Activated CD4-positive, CD25-positive, alpha-beta regulatory T cell treated with anti-CD3 and anti-CD28 coated beads, Interleukin-2, amount 50 U/mL, for 16 hours (primary cell): Measurements from ENCODE around the gene ULK4.
"Not testable (repeated sequence)": the region's sequence is repeated elsewhere in the genome, so short reads cannot be mapped to it uniquely, and the experiment has no call there.

Experiments used
- DNase-seq: peaks from one replicate; pipeline ENCODE4 v3.0.0-alpha.2; 2020; ENCODE audit warnings: low read depth, low spot score

ULK4 gene

DNA sequence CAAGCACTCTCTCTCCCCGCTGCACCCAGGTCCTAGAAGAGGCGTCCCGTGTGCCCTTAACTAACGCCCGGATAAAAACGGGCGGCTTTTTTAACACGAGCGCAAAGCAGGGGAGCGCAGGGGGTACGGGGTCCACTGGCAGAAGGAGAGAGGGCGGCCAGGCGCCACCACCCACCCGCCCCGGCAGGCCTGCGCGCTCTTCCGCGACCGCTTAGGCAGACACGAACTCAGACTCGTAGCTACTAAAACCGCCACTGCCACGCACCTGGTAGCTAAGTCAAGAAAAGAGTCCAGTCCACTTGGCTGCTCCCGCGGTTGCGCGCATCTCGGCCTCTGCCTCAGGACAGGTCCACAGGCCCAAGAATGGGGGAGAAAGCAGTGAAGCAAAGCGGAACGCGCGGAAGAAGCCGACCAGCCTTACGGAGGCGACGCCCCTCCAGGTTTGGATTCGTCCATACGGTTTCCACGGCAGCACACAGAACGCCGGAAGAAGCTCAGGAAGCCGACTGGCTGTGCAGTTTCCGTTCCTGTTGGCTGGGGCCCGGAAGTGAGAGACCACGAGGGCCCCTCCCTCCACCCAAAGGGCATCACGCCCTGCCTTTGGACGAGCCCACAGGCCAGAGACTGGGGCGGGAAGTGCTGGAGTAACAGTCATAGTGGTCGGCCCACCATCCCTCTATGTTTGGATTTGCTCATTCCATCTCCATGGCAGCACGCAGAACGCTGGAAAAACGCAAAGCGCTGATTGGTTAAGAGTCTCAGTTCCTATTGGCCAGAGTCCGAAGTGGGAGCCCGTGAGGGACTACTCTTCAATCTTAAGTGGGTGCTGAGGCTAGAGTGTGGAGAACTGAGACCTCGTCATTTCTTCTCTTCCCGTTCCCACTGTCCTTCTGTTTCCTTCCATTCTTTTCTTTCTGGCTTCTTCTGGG is at the start of gene ULK4:
ULK4 (minus strand) TSS at position 353 of the 929 bp plus-strand sequence. CDS start 7,344 bp downstream, outside the sequence.
- DNase-seq: peak; percentile 92

DNA sequence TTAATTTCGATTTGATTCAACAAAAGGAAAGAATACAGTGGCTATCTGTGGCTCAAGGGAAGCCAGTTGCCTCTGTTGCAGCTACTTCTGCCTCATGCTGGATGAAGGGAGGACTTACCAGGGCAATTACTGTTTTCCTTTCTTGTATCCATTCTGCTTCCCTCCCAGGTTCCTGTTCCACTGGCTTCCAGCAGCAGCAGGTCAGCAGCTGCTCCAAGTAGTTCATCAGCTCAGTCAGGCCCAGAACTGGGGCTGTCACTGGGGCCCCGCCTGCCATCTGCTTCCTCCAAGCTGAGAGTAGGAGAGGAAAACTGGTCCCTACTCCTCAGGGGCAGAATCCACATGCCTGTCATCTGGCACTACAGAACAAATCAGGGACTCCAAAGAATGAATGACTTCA is 48.6 kb upstream of the ULK4 start:
- DNase-seq: no peak

DNA sequence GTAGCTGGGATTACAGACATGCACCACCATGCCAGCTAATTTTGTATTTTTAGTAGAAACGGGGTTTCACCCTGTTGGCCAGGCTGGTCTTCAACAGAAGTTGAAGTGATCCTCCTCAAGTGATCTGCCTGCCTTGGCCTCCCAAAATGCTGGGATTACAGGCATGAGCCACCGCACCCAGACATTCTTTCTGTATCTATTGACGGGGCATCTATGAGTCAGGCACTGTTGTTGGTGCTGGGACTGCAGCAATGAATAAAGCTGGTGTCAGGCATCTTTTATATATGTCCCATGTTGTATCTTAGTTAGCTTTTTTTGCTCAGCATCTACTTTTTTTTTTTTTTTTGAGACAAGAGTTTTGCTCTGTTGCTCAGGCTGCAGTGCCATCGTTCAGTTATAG is 47.6 kb upstream of the ULK4 start:
- no peak for DNase-seq

DNA sequence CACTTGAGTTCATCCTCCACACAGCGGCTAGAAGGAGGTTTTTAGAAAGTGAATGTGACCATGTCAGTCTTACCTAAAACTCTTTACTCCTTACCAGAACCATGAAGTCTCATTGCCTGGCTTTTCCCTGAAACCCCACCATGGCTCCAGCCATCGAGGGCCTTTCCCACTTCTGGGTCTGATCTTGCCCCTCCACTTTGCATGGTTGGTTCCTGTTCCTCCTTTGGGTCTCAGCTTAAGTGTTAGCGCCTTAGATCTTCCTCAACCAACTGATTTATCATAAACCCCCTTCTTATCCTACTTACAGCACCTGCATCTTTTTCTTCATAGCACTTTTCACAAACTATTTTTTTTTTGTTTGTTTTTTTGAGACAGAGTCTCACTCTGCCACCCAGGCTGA is 45.9 kb upstream of the ULK4 start:
- DNase-seq: no peak

DNA sequence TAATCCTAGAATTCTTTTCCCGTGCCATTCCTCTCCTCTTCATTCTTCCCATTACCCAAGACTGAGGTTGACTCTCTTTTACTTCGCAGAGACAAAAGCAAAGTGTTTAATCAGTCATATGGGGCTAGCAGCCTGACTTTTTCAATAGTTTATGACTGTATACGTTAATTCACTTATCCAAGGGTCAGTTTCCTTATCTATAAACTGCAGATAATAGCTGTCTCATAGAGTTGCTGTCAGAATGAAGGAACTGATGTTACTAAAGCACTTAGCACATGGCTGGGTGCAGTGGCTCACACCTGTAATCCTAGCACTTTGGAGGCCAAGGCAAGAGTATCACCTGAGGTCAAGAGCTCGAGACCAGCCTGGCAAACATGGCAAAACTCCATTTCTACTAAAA is 43.5 kb upstream of the ULK4 start:
- no peak for DNase-seq

DNA sequence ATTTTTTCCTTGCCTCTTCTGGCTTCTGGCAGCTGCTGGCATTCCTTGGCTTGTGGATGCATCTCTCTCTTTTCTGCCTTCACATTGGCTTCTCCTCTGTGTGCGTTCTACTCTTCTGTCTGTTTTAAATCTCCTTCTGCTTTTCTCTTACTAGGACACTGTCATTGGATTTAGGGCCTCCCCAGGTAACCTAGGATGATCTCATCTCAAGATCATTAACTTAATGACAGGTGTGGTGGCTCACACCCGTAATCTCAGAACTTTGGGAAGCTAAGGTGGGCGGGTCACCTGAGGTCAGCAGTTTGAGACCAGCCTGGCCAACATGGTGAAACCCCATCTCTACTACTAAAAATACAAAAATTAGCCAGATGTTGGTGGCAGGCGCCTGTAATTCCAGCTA is 40.9 kb upstream of the ULK4 start:
- no peak for DNase-seq

DNA sequence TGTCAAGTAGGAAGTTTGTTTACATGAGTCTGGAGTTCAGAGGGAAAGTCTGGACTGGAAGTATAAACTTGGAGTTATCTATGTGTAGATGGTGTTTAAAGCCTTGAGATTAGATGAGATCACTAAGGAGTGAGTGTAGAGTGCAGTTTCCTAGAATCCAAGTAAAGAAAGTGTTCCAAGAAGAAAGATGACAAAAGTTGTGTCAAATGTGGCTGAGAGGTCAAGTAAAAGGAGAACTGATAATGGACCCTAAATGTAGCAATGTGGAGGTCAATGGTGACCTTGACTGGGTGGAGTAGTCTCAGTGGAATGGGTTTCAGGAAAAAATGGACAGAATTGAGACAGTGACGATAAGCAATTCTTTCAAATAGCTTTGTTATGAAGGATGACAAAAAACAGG is 39.9 kb upstream of the ULK4 start:
- DNase-seq: no peak

DNA sequence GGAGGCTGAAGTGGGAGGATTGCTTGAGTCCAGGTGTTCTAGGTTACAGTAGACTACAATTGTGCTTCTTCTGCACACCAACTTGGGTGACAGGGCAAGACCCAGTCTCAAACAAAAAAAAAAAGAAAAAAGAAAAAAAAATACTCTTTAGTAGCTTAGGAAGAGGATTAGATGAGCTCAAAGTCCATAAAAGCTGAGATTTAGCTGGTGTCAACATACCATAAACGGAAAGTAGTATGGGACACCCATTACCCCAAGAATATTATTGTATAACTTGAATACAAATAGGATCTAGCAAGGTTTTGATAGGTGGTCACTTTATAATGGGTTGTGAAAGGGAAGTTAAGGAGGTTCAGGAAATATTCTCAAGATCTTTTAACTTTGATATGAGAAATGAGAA is 38.0 kb upstream of the ULK4 start:
- DNase-seq: no peak

DNA sequence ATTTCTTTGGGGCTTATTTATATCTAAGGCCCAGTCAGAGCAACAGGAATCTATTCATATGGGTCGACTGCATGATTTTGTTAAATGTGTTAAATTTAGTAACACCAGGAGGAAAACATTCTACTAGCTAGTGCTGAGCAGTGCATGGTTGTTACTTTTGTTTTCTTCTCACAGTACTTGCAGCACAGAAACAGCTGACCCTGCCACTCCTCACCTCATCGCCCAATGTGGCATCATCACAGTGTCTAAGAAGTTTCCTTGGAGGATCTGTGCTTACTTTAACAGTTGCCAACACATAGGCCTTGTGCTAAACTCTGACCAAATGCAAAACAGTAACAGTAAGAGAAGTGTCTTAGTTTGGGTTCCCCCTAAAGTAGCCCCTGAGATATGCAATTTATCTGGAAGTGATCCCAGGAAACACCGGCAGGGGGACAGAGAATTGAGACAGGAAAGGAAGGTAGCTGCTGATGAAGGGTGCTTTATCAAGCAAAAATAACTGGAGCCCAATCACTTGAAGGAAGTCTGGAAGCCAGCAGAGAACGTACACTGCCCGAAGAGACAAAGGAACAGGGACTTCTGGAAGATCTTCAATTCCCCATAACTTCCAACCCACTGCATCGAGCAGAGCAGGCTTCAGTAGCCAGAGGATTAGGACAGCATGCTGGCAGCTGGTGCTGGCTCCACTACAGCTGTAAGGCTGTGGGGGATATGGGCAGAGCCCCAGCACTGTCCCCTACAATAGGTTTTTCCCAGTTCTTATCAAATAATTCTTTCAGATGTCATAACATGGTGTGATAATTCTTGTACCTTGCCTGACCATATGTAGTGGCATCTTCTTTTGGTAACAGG is 36.0 kb upstream of the ULK4 start:
- no peak for DNase-seq

DNA sequence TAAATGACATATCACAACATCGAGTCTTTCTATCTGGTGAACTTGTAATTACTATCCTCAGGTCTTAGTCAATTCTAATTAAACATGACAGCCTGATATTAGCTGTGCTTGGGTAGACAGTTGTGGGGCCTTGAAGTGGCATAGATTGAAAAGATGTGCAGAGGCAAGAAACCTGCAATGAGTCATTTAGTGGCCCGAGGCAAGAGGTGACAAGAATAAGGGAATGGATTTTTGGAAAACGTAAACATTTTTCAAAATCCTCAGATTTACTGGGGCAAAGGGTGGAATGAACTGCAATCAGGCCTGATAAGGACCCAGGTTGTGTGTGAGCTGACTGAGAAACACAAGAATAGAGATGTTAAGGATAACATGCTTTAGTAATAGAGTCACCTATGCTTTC is 29.5 kb upstream of the ULK4 start:
- DNase-seq: no peak

DNA sequence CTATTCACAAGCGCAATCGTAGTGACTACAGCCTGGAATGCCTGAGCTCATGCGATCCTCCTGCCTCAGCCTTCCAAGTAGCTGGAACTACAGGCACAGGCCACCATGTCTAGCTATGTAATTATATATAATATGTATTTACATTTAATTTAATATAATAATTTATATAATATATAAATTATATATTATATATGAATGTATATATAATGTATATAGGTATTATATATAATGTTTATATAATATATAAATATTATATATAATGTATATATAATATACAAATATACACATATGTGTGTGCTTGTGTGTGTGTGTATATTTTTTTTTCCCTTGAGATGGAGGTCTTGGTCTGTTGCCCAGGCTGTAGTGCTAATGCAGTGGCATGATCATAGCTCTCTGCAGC is 27.6 kb upstream of the ULK4 start:
- no peak for DNase-seq

DNA sequence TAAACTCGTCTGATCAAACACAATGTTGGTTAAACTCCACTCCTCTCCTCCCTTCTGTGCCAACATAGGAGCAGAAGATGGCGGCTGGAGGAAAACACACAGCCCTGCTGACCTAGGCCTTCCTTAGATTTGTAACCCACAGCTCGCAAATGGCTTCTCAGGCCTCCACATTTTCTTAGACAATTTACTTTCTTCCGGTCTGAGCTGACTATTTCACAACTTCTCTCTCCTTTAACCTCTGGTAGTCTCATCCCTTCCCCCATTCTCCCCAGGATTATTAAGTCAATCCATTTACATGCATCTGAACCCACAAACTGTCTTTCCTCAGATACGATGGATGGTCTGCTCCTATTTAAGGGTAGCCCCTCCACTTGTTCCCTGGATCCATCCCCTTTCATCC is 25.7 kb upstream of the ULK4 start:
- no peak for DNase-seq

DNA sequence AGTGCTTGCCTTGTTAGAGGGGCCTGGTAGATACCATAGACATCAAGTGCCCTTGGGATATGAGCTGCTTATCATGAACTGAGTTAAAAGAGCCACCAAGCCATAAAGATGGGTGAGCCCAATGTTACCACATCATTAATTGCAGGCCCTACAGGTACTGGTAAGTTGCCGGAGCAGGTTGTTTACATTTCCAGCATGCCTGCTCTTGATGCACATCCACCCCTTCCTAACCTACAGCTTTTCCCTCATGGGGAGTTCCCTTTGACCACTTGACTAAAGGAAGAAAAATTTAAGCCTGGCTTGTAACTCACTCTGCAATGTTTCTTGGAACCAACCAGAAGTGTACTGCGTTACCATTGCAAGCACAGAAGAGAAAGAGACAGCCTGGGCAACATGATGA is 24.7 kb upstream of the ULK4 start:
- no peak for DNase-seq

DNA sequence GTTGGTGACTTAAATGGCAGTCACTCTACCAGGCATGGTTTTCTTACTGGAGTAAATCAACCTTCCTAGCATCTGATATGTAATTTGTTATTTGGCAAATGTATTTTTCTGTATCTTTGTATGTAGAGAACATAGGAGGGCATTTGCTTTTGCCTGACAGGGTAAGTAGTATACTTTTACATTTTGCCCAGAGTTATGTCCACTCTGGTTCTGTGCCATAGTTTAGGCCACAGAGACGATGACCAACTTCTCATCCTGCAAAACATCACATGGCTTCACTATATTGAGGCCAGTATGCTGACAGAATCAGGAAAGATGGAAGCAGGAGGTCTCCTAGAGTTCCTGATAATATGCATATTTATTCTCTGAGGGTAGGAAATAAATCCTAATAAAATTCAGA is 23.1 kb upstream of the ULK4 start:
- DNase-seq: no peak

DNA sequence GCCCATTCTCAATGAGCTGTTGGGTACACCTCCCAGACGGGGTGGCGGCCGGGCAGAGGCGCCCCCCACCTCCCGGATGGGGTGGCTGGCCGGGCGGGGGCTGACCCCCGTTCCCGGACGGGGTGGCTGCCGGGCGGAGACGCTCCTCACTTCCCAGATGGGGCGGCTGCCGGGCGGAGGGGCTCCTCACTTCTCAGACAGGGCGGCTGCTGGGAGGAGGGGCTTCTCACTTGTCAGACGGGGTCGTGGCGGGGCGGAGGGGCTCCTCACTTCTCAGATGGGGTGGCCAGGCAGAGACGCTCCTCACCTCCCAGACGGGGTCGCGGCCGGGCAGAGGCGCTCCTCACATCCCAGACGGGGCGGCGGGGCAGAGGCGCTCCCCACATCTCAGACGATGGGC is 21.2 kb upstream of the ULK4 start:
- DNase-seq: not testable (repeated sequence)

DNA sequence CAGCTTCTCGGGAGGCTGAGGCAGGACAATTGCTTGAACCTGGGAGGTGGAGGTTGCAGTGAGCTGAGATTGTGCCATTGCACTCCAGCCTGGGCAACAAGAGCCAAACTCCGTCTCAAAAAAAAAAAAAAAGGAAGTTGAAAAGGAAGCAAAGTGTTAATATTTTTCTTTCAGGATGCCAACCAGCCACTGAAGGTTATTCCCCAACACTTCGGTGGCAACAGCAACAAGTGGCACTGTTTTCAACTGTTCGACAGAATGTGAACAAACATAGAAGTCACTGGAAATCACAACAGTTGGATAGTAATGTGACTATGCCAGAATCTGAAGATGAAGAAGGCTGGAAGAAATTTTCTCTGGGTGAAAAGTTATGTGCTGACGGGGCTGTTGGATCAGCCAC is 15.5 kb upstream of the ULK4 start:
- DNase-seq: not testable (repeated sequence)

DNA sequence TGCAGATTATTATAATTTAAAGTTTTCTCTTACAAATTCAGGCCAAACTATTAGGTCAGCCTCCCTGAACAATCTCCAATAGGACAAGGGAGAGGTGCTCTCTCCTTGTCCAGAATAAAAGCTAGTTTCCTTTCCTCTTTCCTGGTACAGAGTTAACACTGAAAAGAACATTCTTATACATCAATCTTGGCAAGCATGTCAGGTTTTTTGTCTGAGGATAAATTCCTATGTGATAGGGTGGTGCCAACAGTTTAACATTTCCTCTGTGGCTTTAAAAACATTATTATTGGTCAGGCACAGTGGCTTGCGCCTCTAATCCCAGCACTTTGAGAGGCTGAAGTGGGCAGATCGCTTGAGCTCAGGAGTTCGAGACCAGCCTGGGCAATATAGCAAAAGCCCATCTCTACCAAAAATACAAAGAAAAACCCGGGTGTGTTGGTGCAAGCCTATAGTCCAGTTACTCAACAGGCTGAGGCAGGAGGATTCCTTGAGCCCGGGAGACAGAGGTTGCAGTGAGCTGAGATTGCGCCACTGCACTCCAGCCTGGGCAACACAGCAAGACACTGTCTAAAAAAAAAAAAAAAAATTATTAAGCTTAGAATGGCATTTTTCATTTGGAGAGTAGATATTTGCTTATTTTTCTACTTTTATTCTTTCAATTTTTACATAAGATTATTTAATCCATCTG is 13.7 kb upstream of the ULK4 start:
- DNase-seq: no peak

DNA sequence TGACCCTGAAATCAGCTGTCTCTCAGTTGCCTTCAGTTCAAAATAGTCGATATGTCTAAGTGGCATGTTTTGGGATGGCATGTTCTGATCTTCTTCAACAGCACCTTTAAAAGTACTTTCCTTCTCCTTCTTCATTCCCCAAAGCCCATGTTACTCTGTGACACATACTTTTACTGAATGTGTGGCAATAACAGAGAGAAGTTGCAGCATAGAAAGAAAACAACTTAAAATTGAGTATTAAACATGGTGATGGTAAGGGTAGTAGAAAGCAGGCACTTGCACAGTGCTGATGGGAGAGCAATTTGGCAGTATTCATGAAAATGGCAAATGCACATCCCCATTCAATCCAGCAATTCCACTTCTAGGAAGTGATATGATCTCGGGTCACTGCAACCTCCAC is 12.3 kb upstream of the ULK4 start:
- DNase-seq: no peak

DNA sequence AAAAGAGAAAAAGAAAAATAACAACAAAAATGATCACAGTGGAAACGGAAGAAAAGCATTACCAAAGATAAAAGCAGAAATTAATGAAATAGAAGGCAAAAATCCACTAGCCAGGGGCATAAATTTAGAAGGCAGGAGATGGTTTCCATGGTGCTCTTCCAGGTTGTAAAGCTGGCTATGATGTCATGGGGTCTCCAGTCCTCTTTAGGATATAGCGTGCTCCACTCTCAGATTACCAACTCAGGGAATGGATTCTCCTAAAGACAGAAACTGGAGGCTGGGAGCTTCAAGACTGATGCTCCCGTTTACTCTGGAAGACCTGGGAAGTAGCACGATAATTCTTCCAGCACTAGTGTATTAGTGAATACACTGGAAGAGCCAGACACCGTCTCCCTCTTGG is 10.9 kb upstream of the ULK4 start:
- DNase-seq: no peak

DNA sequence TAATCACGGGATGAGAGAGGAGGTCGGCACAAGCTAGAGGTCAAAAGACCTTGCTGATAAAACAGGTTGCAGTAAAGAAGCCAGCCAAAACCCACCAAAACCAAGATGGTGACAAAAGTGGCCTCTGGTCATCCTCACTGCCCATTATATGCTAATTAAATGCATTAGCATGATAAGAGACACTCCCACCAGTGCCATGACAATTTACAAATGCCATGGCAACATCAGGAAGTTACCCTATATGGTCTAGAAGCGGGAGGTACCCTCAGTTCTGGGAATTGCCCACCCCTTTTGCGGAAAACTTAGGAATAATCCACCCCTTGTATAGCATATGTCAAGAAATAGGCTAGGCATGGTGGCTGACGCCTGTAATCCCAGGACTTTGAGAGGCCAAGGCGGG is 4.3 kb upstream of the ULK4 start:
- no peak for DNase-seq

DNA sequence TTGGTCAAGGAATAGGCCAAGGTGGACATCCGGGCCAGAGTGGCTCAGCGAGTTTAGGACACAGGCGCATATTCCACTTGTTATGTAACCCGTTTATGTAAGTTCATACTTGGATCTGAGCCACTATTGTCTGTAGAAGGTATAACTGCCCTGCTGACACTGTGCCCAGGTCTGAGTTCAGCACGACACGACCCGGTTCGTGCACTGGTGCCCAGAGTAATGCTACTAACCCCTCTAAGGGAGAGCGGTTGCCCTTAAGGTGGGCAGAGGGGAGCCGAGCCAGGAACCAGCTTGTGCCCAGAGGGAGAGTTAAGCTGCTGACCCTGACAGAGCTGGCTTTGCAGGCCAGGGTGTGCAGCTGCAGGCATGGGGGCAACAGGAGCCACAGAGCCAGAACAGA is 1.9 kb upstream of the ULK4 start:
- no peak for DNase-seq
